GM12865 (cell line): ENCODE results near the gene ADAMTS15.

ENCODE experiments used
- DNase-seq: peaks from one replicate; pipeline ENCODE4 v3.0.0; 2010; ENCODE audit warnings: low read depth
- H3K4me3 ChIP-seq: 2 replicates; pipeline ENCODE4 v1.5.1; 2011; ENCODE audit warnings: mild to moderate bottlenecking, low read depth, low read length, control low read depth
- CTCF ChIP-seq: IDR thresholded peaks from 2 replicates; pipeline ENCODE4 v1.5.1; 2011; ENCODE audit warnings: low read length, control low read depth, low read depth, inconsistent platforms; ENCODE audit not compliant: insufficient read depth; ENCODE audit errors: missing control alignments

ADAMTS15 gene

GRCh38 chr11:130525307-130525706 lies 76.9 kb downstream of the ADAMTS15 start:
- DNase-seq, result no peak
- TF ChIP-seq CTCF, result no peak
- H3K4me3 ChIP-seq, result no peak overlapping the region
